ENCODE data around the gene PRR7. TPM values are rescaled to one million over a fixed set of nuclear protein-coding genes. Genes with fewer than 3 reads are reported as not detected.

PRR7 gene
- total and polyA plus RNA-seq, 2 of the 13 experiments (the other 11 are each of a cell fraction or from before 2014, with no cell fraction given): 4.8 to 5.0 TPM

DNA sequence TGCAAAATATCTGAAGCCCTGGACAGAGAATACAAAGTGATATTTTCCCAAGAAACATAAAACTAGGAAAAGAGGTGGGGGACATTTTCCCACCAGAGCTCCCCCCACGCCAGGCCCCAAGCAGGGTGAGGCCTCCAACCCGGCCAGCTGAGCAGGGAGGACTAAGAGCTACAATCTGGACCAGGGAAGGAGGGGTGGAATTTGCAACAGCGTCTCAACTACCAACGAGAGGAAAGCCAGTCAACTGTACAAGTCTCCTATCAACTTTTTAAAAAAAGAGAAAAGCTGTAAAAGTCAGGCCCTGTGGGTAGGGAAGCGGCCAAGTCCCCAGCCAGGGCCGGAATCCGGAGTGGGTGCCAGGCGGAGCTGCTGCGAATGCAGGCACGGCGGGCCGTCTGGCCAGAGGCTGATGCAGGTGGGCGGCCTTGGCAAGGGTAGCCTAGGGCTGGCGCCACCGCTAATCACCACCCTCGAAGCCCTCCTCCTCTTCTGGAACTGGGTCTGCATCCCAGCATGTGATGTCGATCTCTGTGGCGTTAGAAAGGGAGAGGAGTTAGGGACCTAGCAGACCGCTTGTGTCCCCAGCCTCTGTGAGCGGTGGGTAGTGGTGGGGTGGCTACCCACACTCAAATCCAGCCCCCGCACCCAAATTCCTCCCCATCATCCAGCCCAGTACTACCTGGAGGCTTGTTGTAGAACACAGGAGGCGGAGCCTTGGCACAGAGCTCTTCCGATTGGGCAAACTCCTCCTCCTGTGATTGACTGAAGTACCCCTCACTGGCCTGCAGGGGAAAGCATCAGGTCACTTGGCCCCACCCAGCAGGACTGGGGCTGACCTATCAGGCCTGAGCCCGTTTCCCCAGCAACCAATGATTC, 10.6 kb downstream of the PRR7 start (continued):
- TF ChIP-seq RFX5 (IDR thresholded peaks at IDR 0.05; ENCODE audit: low read depth, low read length) (peak; percentile 96), RNF2 (conservative IDR thresholded peaks at IDR 0.05; ENCODE audit: low read depth) (no peak), ZNF446 (CRISPR knock-in tag; IDR thresholded peaks at IDR 0.05) (no peak), SP2 (CRISPR knock-in tag; IDR thresholded peaks at IDR 0.05) (peak; percentile 73), SP1 (IDR thresholded peaks at IDR 0.05) (no peak), SP1 (CRISPR knock-in tag; IDR thresholded peaks at IDR 0.05) (peak; percentile 83), RFX1 (IDR thresholded peaks at IDR 0.05) (peak; percentile 87), BORCS8-MEF2B (CRISPR knock-in tag; IDR thresholded peaks at IDR 0.05) (no peak), XRCC5 (optimal IDR thresholded peaks at IDR 0.05; ENCODE audit: low read length) (peak; percentile 46), ZNF263 (CRISPR knock-in tag; IDR thresholded peaks at IDR 0.05) (0 out of 2 replicates have a peak, but pooled peaks have one; percentile 14), RFXAP (CRISPR knock-in tag; IDR thresholded peaks at IDR 0.05; ENCODE audit: borderline replicate concordance) (peak; percentile 74; the same call in 1 of the 2 replicates), ZFP36L1 (CRISPR knock-in tag; IDR thresholded peaks at IDR 0.05) (no peak), SYNCRIP (IDR thresholded peaks at IDR 0.05; ENCODE audit: insufficient read depth, low read depth, low read length) (no peak), MAZ (IDR thresholded peaks at IDR 0.05; ENCODE audit: borderline replicate concordance, low read depth, low read length) (peak; percentile 35; the same call in 1 of the 2 replicates), MAZ (CRISPR knock-in tag; IDR thresholded peaks at IDR 0.05; ENCODE audit: low read depth) (no peak), AGO2 (optimal IDR thresholded peaks at IDR 0.05; ENCODE audit: low read depth, low read length) (peak; percentile 44), U2AF2 (IDR thresholded peaks at IDR 0.05; ENCODE audit: low read depth, low read length) (0 out of 2 replicates have a peak, but pooled peaks have one; percentile 86), NFYC (CRISPR knock-in tag; IDR thresholded peaks at IDR 0.05) (peak; percentile 82), ZNF572 (CRISPR knock-in tag; IDR thresholded peaks at IDR 0.05) (no peak)
- TF ChIP-seq, protein P1, sequence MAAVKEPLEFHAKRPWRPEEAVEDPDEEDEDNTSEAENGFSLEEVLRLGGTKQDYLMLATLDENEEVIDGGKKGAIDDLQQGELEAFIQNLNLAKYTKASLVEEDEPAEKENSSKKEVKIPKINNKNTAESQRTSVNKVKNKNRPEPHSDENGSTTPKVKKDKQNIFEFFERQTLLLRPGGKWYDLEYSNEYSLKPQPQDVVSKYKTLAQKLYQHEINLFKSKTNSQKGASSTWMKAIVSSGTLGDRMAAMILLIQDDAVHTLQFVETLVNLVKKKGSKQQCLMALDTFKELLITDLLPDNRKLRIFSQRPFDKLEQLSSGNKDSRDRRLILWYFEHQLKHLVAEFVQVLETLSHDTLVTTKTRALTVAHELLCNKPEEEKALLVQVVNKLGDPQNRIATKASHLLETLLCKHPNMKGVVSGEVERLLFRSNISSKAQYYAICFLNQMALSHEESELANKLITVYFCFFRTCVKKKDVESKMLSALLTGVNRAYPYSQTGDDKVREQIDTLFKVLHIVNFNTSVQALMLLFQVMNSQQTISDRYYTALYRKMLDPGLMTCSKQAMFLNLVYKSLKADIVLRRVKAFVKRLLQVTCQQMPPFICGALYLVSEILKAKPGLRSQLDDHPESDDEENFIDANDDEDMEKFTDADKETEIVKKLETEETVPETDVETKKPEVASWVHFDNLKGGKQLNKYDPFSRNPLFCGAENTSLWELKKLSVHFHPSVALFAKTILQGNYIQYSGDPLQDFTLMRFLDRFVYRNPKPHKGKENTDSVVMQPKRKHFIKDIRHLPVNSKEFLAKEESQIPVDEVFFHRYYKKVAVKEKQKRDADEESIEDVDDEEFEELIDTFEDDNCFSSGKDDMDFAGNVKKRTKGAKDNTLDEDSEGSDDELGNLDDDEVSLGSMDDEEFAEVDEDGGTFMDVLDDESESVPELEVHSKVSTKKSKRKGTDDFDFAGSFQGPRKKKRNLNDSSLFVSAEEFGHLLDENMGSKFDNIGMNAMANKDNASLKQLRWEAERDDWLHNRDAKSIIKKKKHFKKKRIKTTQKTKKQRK (IDR thresholded peaks at IDR 0.05; ENCODE audit: low read length): no peak
- TF ChIP-seq, protein P2, sequence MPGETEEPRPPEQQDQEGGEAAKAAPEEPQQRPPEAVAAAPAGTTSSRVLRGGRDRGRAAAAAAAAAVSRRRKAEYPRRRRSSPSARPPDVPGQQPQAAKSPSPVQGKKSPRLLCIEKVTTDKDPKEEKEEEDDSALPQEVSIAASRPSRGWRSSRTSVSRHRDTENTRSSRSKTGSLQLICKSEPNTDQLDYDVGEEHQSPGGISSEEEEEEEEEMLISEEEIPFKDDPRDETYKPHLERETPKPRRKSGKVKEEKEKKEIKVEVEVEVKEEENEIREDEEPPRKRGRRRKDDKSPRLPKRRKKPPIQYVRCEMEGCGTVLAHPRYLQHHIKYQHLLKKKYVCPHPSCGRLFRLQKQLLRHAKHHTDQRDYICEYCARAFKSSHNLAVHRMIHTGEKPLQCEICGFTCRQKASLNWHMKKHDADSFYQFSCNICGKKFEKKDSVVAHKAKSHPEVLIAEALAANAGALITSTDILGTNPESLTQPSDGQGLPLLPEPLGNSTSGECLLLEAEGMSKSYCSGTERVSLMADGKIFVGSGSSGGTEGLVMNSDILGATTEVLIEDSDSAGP (CRISPR knock-in tag; IDR thresholded peaks at IDR 0.05; ENCODE audit: borderline replicate concordance): peak; percentile 14; the same call in 1 of the 2 replicates
- TF ChIP-seq, protein P3, sequence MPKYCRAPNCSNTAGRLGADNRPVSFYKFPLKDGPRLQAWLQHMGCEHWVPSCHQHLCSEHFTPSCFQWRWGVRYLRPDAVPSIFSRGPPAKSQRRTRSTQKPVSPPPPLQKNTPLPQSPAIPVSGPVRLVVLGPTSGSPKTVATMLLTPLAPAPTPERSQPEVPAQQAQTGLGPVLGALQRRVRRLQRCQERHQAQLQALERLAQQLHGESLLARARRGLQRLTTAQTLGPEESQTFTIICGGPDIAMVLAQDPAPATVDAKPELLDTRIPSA (CRISPR knock-in tag; IDR thresholded peaks at IDR 0.05; ENCODE audit: borderline replicate concordance): no peak
- TF ChIP-seq, protein P4, sequence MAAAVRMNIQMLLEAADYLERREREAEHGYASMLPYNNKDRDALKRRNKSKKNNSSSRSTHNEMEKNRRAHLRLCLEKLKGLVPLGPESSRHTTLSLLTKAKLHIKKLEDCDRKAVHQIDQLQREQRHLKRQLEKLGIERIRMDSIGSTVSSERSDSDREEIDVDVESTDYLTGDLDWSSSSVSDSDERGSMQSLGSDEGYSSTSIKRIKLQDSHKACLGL (CRISPR knock-in tag; IDR thresholded peaks at IDR 0.05): no peak

Data from HepG2 (cell line).